SKM-1 (cell line): ENCODE data around the gene STARD7.
"Not testable (repeated sequence)": the region's sequence is repeated elsewhere in the genome, so short reads cannot be mapped to it uniquely, and the experiment has no call there.

Experiments
- DNase-seq: peaks from one replicate; lab custom pipeline; 2025; ENCODE audit not compliant: unreplicated experiment; lab: John Stamatoyannopoulos, UW

Gene STARD7

GRCh38 chr2:96164459-96165184, 44.0 kb downstream of the STARD7 start:
- no peak for DNase-seq

- no peak for DNase-seq
These were observed 44.7 kb downstream of the STARD7 start for GRCh38 chr2:96163768-96164429.

- DNase-seq: no peak
These were observed 45.2 kb downstream of the STARD7 start for GRCh38 chr2:96163415-96163767.

GRCh38 chr2:96161898-96162297, 46.7 kb downstream of the STARD7 start:
- no peak for DNase-seq

GRCh38 chr2:96160366-96160765, 48.3 kb downstream of the STARD7 start:
- DNase-seq: not testable (repeated sequence)

GRCh38 chr2:96159084-96159830, 49.4 kb downstream of the STARD7 start:
- no peak for DNase-seq

- no peak for DNase-seq
These were observed 50.1 kb downstream of the STARD7 start for GRCh38 chr2:96158554-96158940.

GRCh38 chr2:96157649-96158553, 50.7 kb downstream of the STARD7 start:
- no peak for DNase-seq

GRCh38 chr2:96156926-96157648, 51.5 kb downstream of the STARD7 start:
- DNase-seq: no peak

- DNase-seq: no peak
These were observed 52.4 kb downstream of the STARD7 start for GRCh38 chr2:96156011-96156820.

- no peak for DNase-seq
These were observed 53.9 kb downstream of the STARD7 start for GRCh38 chr2:96154506-96155380.

GRCh38 chr2:96153991-96154431, 54.6 kb downstream of the STARD7 start:
- no peak for DNase-seq

GRCh38 chr2:96153291-96153713, 55.3 kb downstream of the STARD7 start:
- DNase-seq: no peak

GRCh38 chr2:96152304-96153161, 56.1 kb downstream of the STARD7 start:
- no peak for DNase-seq

- no peak for DNase-seq
These were observed 56.9 kb downstream of the STARD7 start for GRCh38 chr2:96151595-96152303.

GRCh38 chr2:96150791-96151594, 57.6 kb downstream of the STARD7 start:
- DNase-seq: no peak
